OCI-LY7 (cell line): ENCODE measurements around the gene PRAC2. TPM values are rescaled to one million over a fixed set of nuclear protein-coding genes. Genes with fewer than 3 reads are reported as not detected.

Experiments
- BruUV-seq: library from RNA; stranded (reverse); fragments of 400-500 nt; replicated peaks from 2 replicates; lab custom pipeline; 2021; lab: Mats Ljungman, UMichigan
- CTCF ChIA-PET: fragments of 300-600 bp; sonication (Branson Sonifier 250); formaldehyde crosslinking; loops from one replicate; lab custom pipeline; 2022; ENCODE audit warnings: antibody characterized with exemption; ENCODE audit not compliant: unreplicated experiment; lab: Charles Lee
- POLR2A ChIA-PET: fragments of 300-600 bp; sonication (Branson Sonifier 250); formaldehyde crosslinking; loops from one replicate; lab custom pipeline; 2022; ENCODE audit warnings: antibody characterized with exemption; lab: Charles Lee
- DNase-seq: peaks from one replicate; pipeline ENCODE4 v3.0.0-alpha.2; 2015; ENCODE audit warnings: low spot score
- H2AFZ ChIP-seq: fragments of 200-600 bp; sonication (generic), shearing (Covaris generic); 2 replicates; pipeline ENCODE4 v1.6.1; 2014; ENCODE audit warnings: mild to moderate bottlenecking, antibody characterized with exemption, low read length, moderate library complexity
- H3K27ac ChIP-seq: fragments of 200-600 bp; sonication (generic); 2 replicates; pipeline ENCODE4 v1.5.1; 2014; ENCODE audit warnings: mixed run types, low read depth, mild to moderate bottlenecking, moderate library complexity, low read length, inconsistent platforms; ENCODE audit not compliant: poor library complexity, severe bottlenecking
- H3K36me3 ChIP-seq: fragments of 200-600 bp; sonication (generic); 2 replicates; pipeline ENCODE4 v1.6.1; 2014; ENCODE audit warnings: mild to moderate bottlenecking, antibody characterized with exemption, low read length, moderate library complexity, mixed read lengths; ENCODE audit not compliant: insufficient read depth
- H3K4me1 ChIP-seq: fragments of 200-600 bp; sonication (generic); 2 replicates; pipeline ENCODE4 v1.5.1; 2014; ENCODE audit warnings: mild to moderate bottlenecking, low read length; ENCODE audit not compliant: insufficient read depth, poor library complexity, severe bottlenecking
- H3K4me2 ChIP-seq: fragments of 200-600 bp; sonication (generic); 2 replicates; pipeline ENCODE4 v1.6.1; 2014; ENCODE audit warnings: mild to moderate bottlenecking, low read length
- H3K4me3 ChIP-seq: fragments of 200-600 bp; sonication (generic); 2 replicates; pipeline ENCODE4 v1.5.1; 2014; ENCODE audit warnings: mild to moderate bottlenecking, low read depth, low read length; ENCODE audit not compliant: poor library complexity, severe bottlenecking
- H3K79me2 ChIP-seq: fragments of 200-600 bp; sonication (generic); 2 replicates; pipeline ENCODE4 v1.6.1; 2016; ENCODE audit warnings: low read depth, mild to moderate bottlenecking, low read length, moderate library complexity, mixed read lengths; ENCODE audit not compliant: insufficient read depth
- H3K9me2 ChIP-seq: fragments of 200-600 bp; sonication (generic); 2 replicates; pipeline ENCODE4 v1.6.1; 2016; ENCODE audit warnings: mild to moderate bottlenecking, low read length, mixed read lengths; ENCODE audit not compliant: insufficient read depth
- H3K9me3 ChIP-seq: fragments of 200-600 bp; sonication (generic); 2 replicates; pipeline ENCODE4 v1.6.1; 2014; ENCODE audit warnings: mild to moderate bottlenecking, mixed run types, low read length, mixed read lengths
- H4K20me1 ChIP-seq: fragments of 200-600 bp; sonication (generic); 2 replicates; pipeline ENCODE4 v1.6.1; 2014; ENCODE audit warnings: mild to moderate bottlenecking, antibody characterized with exemption, low read length, moderate library complexity, mixed read lengths; ENCODE audit not compliant: insufficient read depth
- CTCF ChIP-seq: fragments of 200-600 bp; sonication (generic); conservative IDR thresholded peaks from 2 replicates; pipeline ENCODE4 v1.5.1; 2014; ENCODE audit warnings: mild to moderate bottlenecking, antibody characterized with exemption, low read length, moderate library complexity, mixed read lengths
- EZH2phosphoT487 ChIP-seq: fragments of 200-600 bp; sonication (generic); IDR thresholded peaks from 2 replicates; pipeline ENCODE4 v1.6.1; 2018; ENCODE audit warnings: low read depth, borderline replicate concordance, mild to moderate bottlenecking, mixed run types, antibody characterized with exemption, low read length, moderate library complexity, mixed read lengths
- intact Hi-C: fragments of 100-400 bp; cut with micrococcal nuclease; formaldehyde crosslinking; loops from one replicate; pipeline ENCODE4 v1.10.0; 2022; ENCODE audit not compliant: unreplicated experiment
- total RNA-seq, 2 experiments: library from RNA; depleted of rRNA in 1 of 2; stranded (reverse); fragments of >200 nt in 1 of 2; shearing (Covaris generic) in 1 of 2; gene quantifications; 2 replicates each; pipeline ENCODE4 v1.2.3, GENCODE V29; 2014 to 2022

Gene PRAC2
- total RNA-seq, 2 experiments from 2014 or later: not detected

GRCh38 chr17:48681609-48682008 lies 41.4 kb upstream of the PRAC2 start:
- TF ChIP-seq CTCF (no peak), EZH2phosphoT487 (no peak)
- H2AFZ ChIP-seq: no peak overlapping the region
- H3K79me2 ChIP-seq: no peaks in the 10 kb centered on the region
- BruUV-seq: no TSS peak
- H3K9me2 ChIP-seq: no peaks in the 10 kb centered on the region
- no peak for DNase-seq
- ChIA-PET POLR2A (interaction anchor here (0.7 kb wide), 1 partner anchor 118 kb away, joined by 3 read pairs; no protein-coding TSS in a partner anchor), CTCF (no interaction called here)
- intact Hi-C loops: no loop called here
- no peak overlapping the region for H3K4me3 ChIP-seq
- H3K36me3 ChIP-seq: no peaks in the 10 kb centered on the region
- H3K27ac ChIP-seq: no peak overlapping the region
- no peaks in the 10 kb centered on the region for H4K20me1 ChIP-seq
- no peak overlapping the region for H3K4me2 ChIP-seq
- no peaks in the 10 kb centered on the region for H3K4me1 ChIP-seq
- H3K9me3 ChIP-seq: no peaks in the 10 kb centered on the region

GRCh38 chr17:48690655-48691054 lies 32.3 kb upstream of the PRAC2 start:
- no peaks in the 10 kb centered on the region for H3K9me3 ChIP-seq
- no peak for TF ChIP-seq EZH2phosphoT487
- no peak for TF ChIP-seq CTCF
- intact Hi-C loops: no loop called here
- H3K36me3 ChIP-seq: no peaks in the 10 kb centered on the region
- no peaks in the 10 kb centered on the region for H3K9me2 ChIP-seq
- H4K20me1 ChIP-seq: no peaks in the 10 kb centered on the region
- H3K27ac ChIP-seq: no peak overlapping the region
- ChIA-PET POLR2A (no interaction called here), CTCF (no interaction called here)
- H3K4me1 ChIP-seq: no peaks in the 10 kb centered on the region
- no peak overlapping the region for H3K4me3 ChIP-seq
- H3K4me2 ChIP-seq: no peak overlapping the region
- no peak overlapping the region for H2AFZ ChIP-seq
- H3K79me2 ChIP-seq: no peaks in the 10 kb centered on the region
- no TSS peak for BruUV-seq
- DNase-seq: no peak

- POLR2A ChIA-PET: no interaction called here
- Histone ChIP-seq H3K36me3 (no peaks in the 10 kb centered on the region), H3K9me2 (no peaks in the 10 kb centered on the region), H3K4me2 (no peak overlapping the region), H3K9me3 (no peaks in the 10 kb centered on the region), H3K27ac (no peak overlapping the region), H2AFZ (no peak overlapping the region), H3K4me1 (no peaks in the 10 kb centered on the region), H3K79me2 (no peaks in the 10 kb centered on the region), H4K20me1 (no peaks in the 10 kb centered on the region), H3K4me3 (no peak overlapping the region)
- no TSS peak for BruUV-seq
- CTCF ChIA-PET: no interaction called here
- TF ChIP-seq CTCF (no peak), EZH2phosphoT487 (no peak)
- intact Hi-C loops: no loop called here
- no peak for DNase-seq
Measured at GRCh38 chr17:48692049-48692448, 30.9 kb upstream of the PRAC2 start.
